ENCODE data around the gene TMEM200B. TPM values are rescaled to one million over a fixed set of nuclear protein-coding genes. Genes with fewer than 3 reads are reported as not detected.

The TMEM200B gene
- total RNA-seq, 1 experiment from 2014 or later: 12.6 TPM

GRCh38 chr1:29125237-29125641 is 1.5 kb upstream of the TMEM200B start:
- Histone ChIP-seq H3K4me2 (ENCODE audit: insufficient read depth, insufficient read length, low read length) (no peak overlapping the region), H4K5ac (ENCODE audit: insufficient read length, low read depth, low read length) (no peak overlapping the region), H3K4me1 (ENCODE audit: insufficient read depth, low read length) (peaks cover 2% of the 10 kb centered on the region; the same call in 1 of the 2 replicates), H2BK15ac (ENCODE audit: low read depth, low read length) (no peak overlapping the region), H3K27me3 (ENCODE audit: insufficient read depth, low read length) (no peaks in the 10 kb centered on the region; the same call in 1 of the 2 replicates), H2AFZ (ENCODE audit: low read length) (no peak overlapping the region), H3K56ac (ENCODE audit: insufficient read length, low read depth, low read length) (no peak overlapping the region), H2BK12ac (ENCODE audit: insufficient read length, low read depth, low read length) (no peak overlapping the region), H3K9me3 (ENCODE audit: control insufficient read depth, low read depth, low read length) (no peaks in the 10 kb centered on the region), H3K14ac (ENCODE audit: insufficient read depth, low read length) (peak overlapping the region; percentile 49; the same call in 1 of the 2 replicates), H2BK120ac (ENCODE audit: low read depth, low read length, poor library complexity, severe bottlenecking) (no peak overlapping the region), H3K79me2 (ENCODE audit: insufficient read depth, low read length) (no peaks in the 10 kb centered on the region), H3K4ac (ENCODE audit: low read depth, low read length) (peak overlapping the region; percentile 16; the same call in 1 of the 2 replicates), H4K8ac (replicated peaks; ENCODE audit: insufficient read length, low read depth, low read length) (no peak overlapping the region), H3K9ac (ENCODE audit: extremely low read depth, insufficient read length, low read length) (no peak overlapping the region), H4K20me1 (ENCODE audit: control insufficient read depth, insufficient read depth, insufficient read length) (peaks cover 2% of the 10 kb centered on the region), H2BK20ac (ENCODE audit: low read depth, low read length, poor library complexity, severe bottlenecking) (no peak overlapping the region), H3K18ac (ENCODE audit: insufficient read length, low read depth, low read length) (peak overlapping the region; percentile 22), H3K23me2 (ENCODE audit: insufficient read length, low read depth, low read length, poor library complexity, severe bottlenecking) (peaks cover 18% of the 10 kb centered on the region), H2AK5ac (ENCODE audit: insufficient read length, low read length) (no peak overlapping the region), H3K27ac (ENCODE audit: insufficient read length, low read depth, low read length) (no peak overlapping the region), H3K23ac (ENCODE audit: insufficient read length, low read depth, low read length) (no peak overlapping the region), H4K91ac (ENCODE audit: insufficient read length, low read depth, low read length) (no peak overlapping the region), H2BK5ac (ENCODE audit: insufficient read length, low read length) (no peak overlapping the region), H3T11ph (ENCODE audit: low read length) (no peak overlapping the region), H3K79me1 (ENCODE audit: insufficient read depth, low read depth, low read length, poor library complexity, severe bottlenecking) (no peaks in the 10 kb centered on the region)
- H3K4me3 Mint-ChIP-seq: peak overlapping the region; percentile 47
- H3K4me1 Mint-ChIP-seq: peaks cover 9 to 10% of the 10 kb centered on the region in 2 experiments
- no peak for TF ChIP-seq CTCF (conservative IDR thresholded peaks at IDR 0.05)
- no peaks in the 10 kb centered on the region; a peak in 1 of 7 replicates for H3K36me3 Mint-ChIP-seq (ENCODE audit: insufficient read depth in 1 of 3, low read depth in 3 of 3)
- no peak for DNase-seq
- H3K27ac Mint-ChIP-seq: peak overlapping the region in 1 of 3 experiments; percentile 77; a peak in 2 of 7 replicates
- peaks cover 33% of the 10 kb centered on the region for H3K27me3 Mint-ChIP-seq (ENCODE audit: low read depth)
- H3K9me3 Mint-ChIP-seq: no peaks in the 10 kb centered on the region
- no CpG with 5 or more reads among the region's 14 CpGs for WGBS (ENCODE audit: extremely low coverage, insufficient read length, low lambda C conversion rate)
